Suprapubic skin (tissue), 4 donors: ENCODE results near the gene WNK1. TPM values are rescaled to one million over a fixed set of nuclear protein-coding genes. Genes with fewer than 3 reads are reported as not detected.
"Not testable (repeated sequence)": the region's sequence is repeated elsewhere in the genome, so short reads cannot be mapped to it uniquely, and the experiment has no call there.

Source experiments
- DNase-seq, 2 donors: peaks; one replicate each; pipeline ENCODE4 v3.0.0-alpha.2; 2019; ENCODE audit warnings: low spot score in 2 of 2
- H3K27ac ChIP-seq: fragments of 200-600 bp; sonication (generic); one replicate; pipeline ENCODE4 v1.5.1; 2019
- H3K27me3 ChIP-seq: fragments of 200-600 bp; sonication (generic); one replicate; pipeline ENCODE4 v1.5.1; 2019
- H3K36me3 ChIP-seq: fragments of 200-600 bp; sonication (generic); one replicate; pipeline ENCODE4 v1.5.1; 2019
- H3K4me1 ChIP-seq: fragments of 200-600 bp; sonication (generic); one replicate; pipeline ENCODE4 v1.5.1; 2019
- H3K4me3 ChIP-seq: fragments of 200-600 bp; sonication (generic); one replicate; pipeline ENCODE4 v1.5.1; 2019; ENCODE audit warnings: mild to moderate bottlenecking
- H3K9me3 ChIP-seq: fragments of 200-600 bp; sonication (generic); one replicate; pipeline ENCODE4 v1.5.1; 2019
- EP300 ChIP-seq: sonication (generic); formaldehyde crosslinking; IDR thresholded peaks from one replicate; pipeline ENCODE4 v1.6.1; 2017; ENCODE audit warnings: antibody characterized with exemption
- POLR2A ChIP-seq, 2 donors: fragments of 450-650 bp; IDR thresholded peaks; one replicate each; pipeline ENCODE4 v1.6.1; 2017; ENCODE audit warnings: antibody characterized with exemption in 2 of 2, mild to moderate bottlenecking in 2 of 2, moderate library complexity in 2 of 2
- POLR2AphosphoS5 ChIP-seq, 3 donors: sonication (generic); formaldehyde crosslinking; IDR thresholded peaks; one replicate each; pipeline ENCODE4 v1.6.1; 2017; ENCODE audit warnings: antibody characterized with exemption in 3 of 3
- WGBS: methylation state at CpG from one replicate; pipeline ENCODE4 v1.1.5; 2018; 5-methylcytosine and 5-hydroxymethylcytosine counted together
- total RNA-seq, 4 donors: library from RNA; depleted of rRNA; stranded (reverse); fragments of >200 nt; gene quantifications; one replicate each; pipeline ENCODE4 v1.1.0, GENCODE V29; 2016
- TF ChIP-seq, protein P1 (sequence below), 2 donors: fragments of 200-600 bp in 1 of 2; fragments of 450-650 bp in 1 of 2; sonication (generic) in 1 of 2; IDR thresholded peaks; one replicate each; pipeline ENCODE4 v1.5.1; 2016 to 2019; ENCODE audit warnings: antibody characterized with exemption in 2 of 2, mild to moderate bottlenecking in 1 of 2, moderate library complexity in 1 of 2

Gene WNK1
- total RNA-seq, 4 donors from 2014 or later, result 368 to 724 (median 435) TPM

DNA sequence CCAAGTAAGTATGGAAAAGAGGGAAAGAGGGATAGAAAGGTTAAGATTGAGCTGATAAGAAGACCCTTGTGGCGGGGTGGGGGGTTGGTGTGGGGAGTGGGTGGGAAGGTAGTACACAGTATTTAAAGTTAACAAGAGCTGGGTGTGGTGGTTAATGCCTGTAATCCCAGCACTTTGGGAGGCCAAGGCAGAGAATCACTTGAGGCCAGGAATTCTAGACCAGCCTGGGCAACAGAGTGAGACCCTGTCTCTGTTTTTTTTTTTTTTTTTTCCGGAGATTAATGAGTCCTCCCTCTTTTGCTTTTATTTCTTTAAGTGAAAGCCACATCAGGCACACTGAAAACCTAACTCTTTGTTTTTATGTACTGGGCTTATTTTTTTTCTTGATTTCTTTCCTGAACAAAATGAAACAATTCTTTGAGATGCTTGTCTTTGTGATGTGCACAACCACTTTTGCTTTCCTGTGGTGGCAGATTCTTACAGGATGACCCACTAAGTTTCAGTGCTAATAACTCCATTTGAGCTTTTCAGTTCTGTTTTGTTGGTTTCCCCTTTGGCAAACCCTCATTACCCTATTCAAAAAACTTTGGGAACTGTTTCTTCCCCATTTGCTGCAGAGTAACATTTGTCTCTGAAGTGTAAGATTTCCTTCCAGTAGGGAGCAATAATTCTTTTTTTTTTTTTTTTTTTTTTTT, 54.8 kb downstream of the WNK1 start:
- TF ChIP-seq POLR2A (IDR thresholded peaks at IDR 0.05), result no peak
- TF ChIP-seq, protein P1, sequence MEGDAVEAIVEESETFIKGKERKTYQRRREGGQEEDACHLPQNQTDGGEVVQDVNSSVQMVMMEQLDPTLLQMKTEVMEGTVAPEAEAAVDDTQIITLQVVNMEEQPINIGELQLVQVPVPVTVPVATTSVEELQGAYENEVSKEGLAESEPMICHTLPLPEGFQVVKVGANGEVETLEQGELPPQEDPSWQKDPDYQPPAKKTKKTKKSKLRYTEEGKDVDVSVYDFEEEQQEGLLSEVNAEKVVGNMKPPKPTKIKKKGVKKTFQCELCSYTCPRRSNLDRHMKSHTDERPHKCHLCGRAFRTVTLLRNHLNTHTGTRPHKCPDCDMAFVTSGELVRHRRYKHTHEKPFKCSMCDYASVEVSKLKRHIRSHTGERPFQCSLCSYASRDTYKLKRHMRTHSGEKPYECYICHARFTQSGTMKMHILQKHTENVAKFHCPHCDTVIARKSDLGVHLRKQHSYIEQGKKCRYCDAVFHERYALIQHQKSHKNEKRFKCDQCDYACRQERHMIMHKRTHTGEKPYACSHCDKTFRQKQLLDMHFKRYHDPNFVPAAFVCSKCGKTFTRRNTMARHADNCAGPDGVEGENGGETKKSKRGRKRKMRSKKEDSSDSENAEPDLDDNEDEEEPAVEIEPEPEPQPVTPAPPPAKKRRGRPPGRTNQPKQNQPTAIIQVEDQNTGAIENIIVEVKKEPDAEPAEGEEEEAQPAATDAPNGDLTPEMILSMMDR (IDR thresholded peaks at IDR 0.05), result no peak
- H3K27ac ChIP-seq, result no peak overlapping the region
- DNase-seq, result no peak
- WGBS, result 85% methylated on average over 2 of the region's 2 CpGs
- no peaks in the 10 kb centered on the region for H3K9me3 ChIP-seq
- no peaks in the 10 kb centered on the region for H3K36me3 ChIP-seq
- no peak overlapping the region for H3K4me3 ChIP-seq
- no peaks in the 10 kb centered on the region for H3K27me3 ChIP-seq
- H3K4me1 ChIP-seq, result peaks cover 49% of the 10 kb centered on the region

DNA sequence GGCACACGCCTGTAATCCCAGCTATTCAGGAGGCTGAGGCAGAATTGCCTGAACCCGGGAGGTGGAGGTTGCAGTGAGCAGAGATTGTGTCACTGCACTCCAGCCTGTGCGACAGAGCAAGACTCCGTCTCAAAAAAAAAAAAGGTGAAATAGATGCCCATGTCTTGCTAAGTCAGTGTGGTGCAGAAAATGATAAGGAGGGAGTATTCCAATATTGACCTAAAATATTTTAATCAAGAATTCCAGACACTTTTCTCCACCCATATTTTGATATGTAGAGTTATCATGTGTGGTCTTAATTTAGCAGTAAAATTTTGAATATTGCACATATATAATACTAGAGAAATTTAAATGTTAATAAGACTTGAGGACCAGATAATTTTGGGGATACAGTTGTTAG, 57.7 kb downstream of the WNK1 start:
- H3K4me1 ChIP-seq, result peaks cover 43% of the 10 kb centered on the region
- TF ChIP-seq EP300 (no peak), POLR2AphosphoS5 (IDR thresholded peaks at IDR 0.05) (no peak)
- TF ChIP-seq, protein P1 (IDR thresholded peaks at IDR 0.05), result no peak
- no peak overlapping the region for H3K27ac ChIP-seq
- no peaks in the 10 kb centered on the region for H3K27me3 ChIP-seq
- H3K36me3 ChIP-seq, result peaks cover 4% of the 10 kb centered on the region
- no peak for DNase-seq
- WGBS, result 80% methylated on average over 4 of the region's 4 CpGs
- no peaks in the 10 kb centered on the region for H3K9me3 ChIP-seq
- no peak overlapping the region for H3K4me3 ChIP-seq

DNA sequence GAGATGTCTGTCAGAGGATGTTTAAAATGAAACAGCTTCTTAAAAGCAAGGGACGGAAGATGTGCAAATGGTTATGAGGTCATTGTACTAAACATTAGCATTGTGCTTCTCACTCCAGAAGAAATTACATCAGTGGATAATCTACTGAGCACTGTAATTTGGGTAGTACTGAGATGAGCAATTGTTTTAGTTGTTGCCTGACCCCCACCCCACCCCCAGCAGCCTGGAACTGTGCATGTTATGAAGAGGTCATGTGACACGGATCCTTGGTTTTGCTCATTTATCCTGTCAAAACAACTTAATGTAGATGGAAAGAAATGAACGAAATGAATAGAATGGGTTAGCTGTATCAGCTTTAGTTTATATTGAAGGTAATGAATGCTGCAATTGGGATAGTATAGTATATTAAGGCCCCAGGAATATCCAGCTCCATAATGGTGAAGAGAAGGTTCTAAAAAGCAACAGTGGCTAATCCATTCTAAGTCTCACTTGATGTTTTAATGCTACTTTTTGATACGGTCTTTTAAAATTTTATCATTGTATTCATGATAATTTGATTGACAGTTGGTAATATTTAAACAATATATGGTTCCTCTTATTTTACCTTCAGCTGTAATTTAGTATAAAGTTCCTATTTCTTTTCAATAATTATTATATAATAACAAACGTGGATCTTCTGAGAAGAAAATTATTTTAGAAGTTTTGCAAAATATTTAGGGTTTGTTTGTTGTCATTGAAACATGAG, 58.5 kb downstream of the WNK1 start:
- Histone ChIP-seq H3K4me3 (no peak overlapping the region), H3K27ac (no peak overlapping the region), H3K27me3 (no peaks in the 10 kb centered on the region), H3K9me3 (no peaks in the 10 kb centered on the region), H3K36me3 (peaks cover 4% of the 10 kb centered on the region), H3K4me1 (peaks cover 43% of the 10 kb centered on the region)
- DNase-seq, result no peak
- WGBS, result 38% methylated on average over 5 of the region's 5 CpGs
- TF ChIP-seq EP300 (no peak), POLR2A (IDR thresholded peaks at IDR 0.05) (no peak), POLR2AphosphoS5 (IDR thresholded peaks at IDR 0.05) (no peak)
- TF ChIP-seq, protein P1 (IDR thresholded peaks at IDR 0.05), result no peak

DNA sequence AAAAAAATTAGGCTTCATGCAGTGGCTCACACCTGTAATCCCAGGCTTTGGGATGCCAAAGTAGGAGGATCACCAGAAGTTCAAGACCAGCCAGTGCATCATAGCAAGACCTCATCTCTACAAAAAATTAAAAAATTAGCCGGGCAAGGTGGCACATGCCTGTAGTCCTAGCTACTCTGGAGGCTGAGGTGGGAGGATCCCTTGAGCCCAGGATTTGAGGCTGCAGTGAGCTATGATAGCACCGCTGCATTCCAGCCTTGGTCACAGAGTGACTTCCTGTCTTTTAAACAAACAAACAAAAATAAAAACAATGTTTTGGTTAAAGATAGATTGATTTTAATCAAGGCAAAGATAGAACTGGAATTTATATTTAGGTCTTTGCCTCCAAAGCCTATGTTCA, 60.6 kb downstream of the WNK1 start:
- Histone ChIP-seq H3K9me3 (no peaks in the 10 kb centered on the region), H3K36me3 (peaks cover 4% of the 10 kb centered on the region), H3K27ac (no peak overlapping the region), H3K4me1 (peaks cover 41% of the 10 kb centered on the region), H3K4me3 (no peak overlapping the region), H3K27me3 (no peaks in the 10 kb centered on the region)
- WGBS, result 88% methylated on average over 2 of the region's 2 CpGs
- TF ChIP-seq POLR2A (IDR thresholded peaks at IDR 0.05) (no peak), POLR2AphosphoS5 (IDR thresholded peaks at IDR 0.05) (no peak), EP300 (no peak)
- TF ChIP-seq, protein P1 (IDR thresholded peaks at IDR 0.05), result no peak
- no peak for DNase-seq

DNA sequence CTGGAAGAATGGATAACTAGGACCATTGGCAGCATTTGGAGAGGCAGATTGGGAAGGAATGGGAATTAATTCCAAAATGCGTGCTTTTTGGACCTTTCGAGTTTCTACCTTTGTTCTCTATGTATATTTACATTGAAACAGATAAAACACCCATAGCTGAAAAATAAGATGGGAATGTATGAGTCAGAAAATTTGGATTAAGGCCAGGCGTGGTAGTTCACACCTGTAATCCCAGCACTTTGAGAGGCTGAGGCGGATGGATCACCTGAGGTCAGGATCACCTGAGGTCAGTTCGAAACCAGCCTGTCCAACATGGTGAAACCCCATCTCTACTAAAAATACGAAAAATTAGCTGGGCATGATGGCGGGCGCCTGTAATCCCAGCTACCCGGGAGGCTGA, 65.1 kb downstream of the WNK1 start:
- not testable (repeated sequence) for H3K36me3 ChIP-seq, H3K4me3 ChIP-seq, H3K27ac ChIP-seq, H3K27me3 ChIP-seq, H3K9me3 ChIP-seq, DNase-seq
- WGBS, result 65% methylated on average over 9 of the region's 9 CpGs
- peaks cover 34% of the 10 kb centered on the region for H3K4me1 ChIP-seq
